ENCODE data around the gene MID1.

MID1 gene

GRCh38 chrX:10577853-10578252 lies 42.5 kb downstream of the MID1 start:
- DNase-seq (ENCODE audit: insufficient read length, low spot score) = no peak
- FAIRE-seq = no peak
- no peak for TF ChIP-seq POLR2A (IDR thresholded peaks at IDR 0.05; ENCODE audit: low read depth, low read length)

GRCh38 chrX:10576777-10577447 lies 43.5 kb downstream of the MID1 start:
- TF ChIP-seq POLR2A (IDR thresholded peaks at IDR 0.05; ENCODE audit: low read depth, low read length) = no peak
- FAIRE-seq (no peak), DNase-seq (ENCODE audit: insufficient read length, low spot score) (no peak)

- no peak for FAIRE-seq
- TF ChIP-seq POLR2A (IDR thresholded peaks at IDR 0.05; ENCODE audit: low read depth, low read length) = no peak
- no peak for DNase-seq (ENCODE audit: insufficient read length, low spot score)
Observed at GRCh38 chrX:10576186-10576585, 44.2 kb downstream of the MID1 start.

- no peak for DNase-seq (ENCODE audit: insufficient read length, low spot score)
Observed at GRCh38 chrX:10574663-10575062, 45.7 kb downstream of the MID1 start.

GRCh38 chrX:10571260-10571659 lies 49.1 kb downstream of the MID1 start:
- no peak for TF ChIP-seq POLR2A (IDR thresholded peaks at IDR 0.05; ENCODE audit: low read depth, low read length)

More at GRCh38 chrX:10574663-10575062, 45.7 kb downstream of the MID1 start:
- TF ChIP-seq POLR2A (IDR thresholded peaks at IDR 0.05; ENCODE audit: low read depth, low read length) = no peak
- FAIRE-seq = no peak

DNA sequence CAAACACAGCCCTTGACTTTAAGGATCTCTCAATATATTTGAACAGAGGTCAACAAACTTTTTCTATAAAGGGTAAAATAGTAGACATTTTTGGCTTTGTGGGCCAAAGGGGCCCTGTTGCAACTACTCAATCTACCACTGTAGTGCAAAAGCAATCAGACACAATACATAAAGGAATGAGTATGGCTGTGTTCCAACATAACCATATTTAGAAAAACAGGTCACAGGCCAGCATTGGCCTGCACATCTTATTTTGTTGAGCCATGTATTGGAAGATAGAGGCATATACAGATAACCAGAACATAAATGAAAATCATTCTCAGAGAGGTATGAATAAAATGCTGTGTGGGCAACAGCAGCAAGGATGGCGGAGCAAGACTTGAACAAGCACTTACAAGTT lies 49.8 kb downstream of the MID1 start:
- DNase-seq (ENCODE audit: insufficient read length, low spot score) (no peak), FAIRE-seq (no peak)
- no peak for TF ChIP-seq POLR2A (IDR thresholded peaks at IDR 0.05; ENCODE audit: low read depth, low read length)

More at GRCh38 chrX:10571260-10571659, 49.1 kb downstream of the MID1 start:
- FAIRE-seq (no peak), DNase-seq (ENCODE audit: insufficient read length, low spot score) (no peak)

DNA sequence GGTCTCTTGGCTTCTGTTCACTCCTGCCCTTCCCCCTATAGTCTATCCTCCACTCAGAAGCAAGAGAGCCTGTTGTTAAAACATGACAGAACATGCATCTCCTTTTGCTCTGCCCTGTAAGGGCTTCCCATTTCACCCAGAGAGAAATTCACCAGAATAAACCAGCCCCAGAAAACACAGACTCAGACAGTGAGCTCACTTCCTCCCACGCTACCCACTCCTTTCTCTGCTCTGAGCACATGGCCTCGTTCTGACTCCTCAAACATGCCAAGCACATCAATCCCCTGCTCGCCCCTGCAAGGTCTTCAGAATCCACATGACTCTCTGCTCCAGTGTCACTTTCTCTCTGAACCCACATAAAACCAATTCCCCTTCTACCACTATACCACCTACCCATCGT lies 50.4 kb downstream of the MID1 start:
- no peak for FAIRE-seq
- no peak for TF ChIP-seq POLR2A (IDR thresholded peaks at IDR 0.05; ENCODE audit: low read depth, low read length)

GRCh38 chrX:10568428-10568827 lies 52.0 kb downstream of the MID1 start:
- FAIRE-seq = no peak

More for the DNA sequence above, 50.4 kb downstream of the MID1 start:
- no peak for DNase-seq (ENCODE audit: insufficient read length, low spot score)

GRCh38 chrX:10567136-10567535 lies 53.2 kb downstream of the MID1 start:
- FAIRE-seq (no peak), DNase-seq (ENCODE audit: insufficient read length, low spot score) (no peak)
- no peak for TF ChIP-seq POLR2A (IDR thresholded peaks at IDR 0.05; ENCODE audit: low read depth, low read length)

More at GRCh38 chrX:10568428-10568827, 52.0 kb downstream of the MID1 start:
- DNase-seq (ENCODE audit: insufficient read length, low spot score) = no peak
- no peak for TF ChIP-seq POLR2A (IDR thresholded peaks at IDR 0.05; ENCODE audit: low read depth, low read length)

GRCh38 chrX:10566716-10567097 lies 53.7 kb downstream of the MID1 start:
- no peak for FAIRE-seq
- no peak for DNase-seq (ENCODE audit: insufficient read length, low spot score)
- no peak for TF ChIP-seq POLR2A (IDR thresholded peaks at IDR 0.05; ENCODE audit: low read depth, low read length)

DNA sequence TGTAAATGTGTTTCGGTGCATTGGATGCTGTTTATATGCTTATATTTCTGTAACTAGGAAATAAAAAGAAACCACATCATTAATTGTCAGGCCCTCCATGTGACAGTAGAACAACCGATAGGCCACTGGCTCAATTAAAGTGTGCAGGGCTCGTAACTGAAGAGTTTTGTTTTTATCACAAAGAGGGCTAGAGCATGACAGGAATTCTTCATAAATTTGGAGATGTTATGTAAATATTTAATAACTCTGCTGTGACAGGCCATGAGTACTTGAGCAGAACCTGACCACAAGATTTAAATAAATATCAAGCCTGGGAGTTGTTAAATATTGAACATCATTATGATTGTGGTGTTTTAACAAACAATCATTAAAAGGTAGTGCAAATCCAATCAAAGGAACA lies 55.9 kb downstream of the MID1 start:
- no peak for TF ChIP-seq POLR2A (IDR thresholded peaks at IDR 0.05; ENCODE audit: low read depth, low read length)
- no peak for DNase-seq (ENCODE audit: insufficient read length, low spot score)
- FAIRE-seq = no peak

DNA sequence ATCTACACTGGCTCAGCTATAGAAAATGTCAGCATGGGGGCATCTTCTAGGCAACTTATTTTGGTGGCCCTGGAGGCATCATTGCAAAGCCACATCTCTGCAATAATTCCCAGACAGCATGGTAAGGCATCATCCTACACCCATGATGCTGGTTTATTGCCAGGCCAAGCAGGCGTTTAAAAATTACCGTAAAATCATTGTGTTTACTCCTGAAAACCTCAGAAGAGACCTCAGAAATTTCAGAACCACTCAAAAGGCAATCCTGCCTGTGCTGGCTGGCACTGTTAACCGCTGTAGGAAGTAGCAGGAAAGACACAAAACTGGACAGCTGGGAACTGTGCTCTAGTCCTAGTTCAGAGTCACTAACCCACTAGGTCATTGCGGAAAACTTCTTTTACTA lies 63.2 kb downstream of the MID1 start:
- FAIRE-seq (no peak), DNase-seq (ENCODE audit: insufficient read length, low spot score) (no peak)
- TF ChIP-seq POLR2A (IDR thresholded peaks at IDR 0.05; ENCODE audit: low read depth, low read length) = no peak

DNA sequence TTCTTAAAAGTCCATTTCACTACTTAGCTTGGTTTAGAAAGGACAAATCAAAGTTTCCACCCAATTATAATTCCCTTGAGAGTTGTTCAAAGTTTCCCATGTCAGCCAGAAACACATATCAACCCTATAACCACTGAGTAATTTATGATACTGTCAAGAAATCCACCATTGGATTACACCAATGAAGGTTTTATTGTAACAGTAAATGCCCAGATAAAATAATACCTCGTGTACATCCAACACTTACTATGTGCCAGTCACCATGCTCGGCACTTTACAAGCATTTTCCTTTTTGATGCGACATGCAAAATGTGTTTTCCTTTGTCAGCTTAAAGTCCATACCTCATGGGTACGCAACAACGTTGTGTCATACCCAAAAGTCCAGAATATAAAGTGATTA lies 64.0 kb downstream of the MID1 start:
- TF ChIP-seq POLR2A (IDR thresholded peaks at IDR 0.05; ENCODE audit: low read depth, low read length) = no peak
- no peak for DNase-seq (ENCODE audit: insufficient read length, low spot score)
- FAIRE-seq = no peak

- FAIRE-seq (no peak), DNase-seq (ENCODE audit: insufficient read length, low spot score) (no peak)
- no peak for TF ChIP-seq POLR2A (IDR thresholded peaks at IDR 0.05; ENCODE audit: low read depth, low read length)
Observed at GRCh38 chrX:10555846-10556245, 64.5 kb downstream of the MID1 start.

- no peak for TF ChIP-seq POLR2A (IDR thresholded peaks at IDR 0.05; ENCODE audit: low read depth, low read length)
- no peak for FAIRE-seq
- no peak for DNase-seq (ENCODE audit: insufficient read length, low spot score)
Observed at GRCh38 chrX:10554612-10555270, 65.6 kb downstream of the MID1 start.
